ENCODE results near the gene ANK2.

DNA sequence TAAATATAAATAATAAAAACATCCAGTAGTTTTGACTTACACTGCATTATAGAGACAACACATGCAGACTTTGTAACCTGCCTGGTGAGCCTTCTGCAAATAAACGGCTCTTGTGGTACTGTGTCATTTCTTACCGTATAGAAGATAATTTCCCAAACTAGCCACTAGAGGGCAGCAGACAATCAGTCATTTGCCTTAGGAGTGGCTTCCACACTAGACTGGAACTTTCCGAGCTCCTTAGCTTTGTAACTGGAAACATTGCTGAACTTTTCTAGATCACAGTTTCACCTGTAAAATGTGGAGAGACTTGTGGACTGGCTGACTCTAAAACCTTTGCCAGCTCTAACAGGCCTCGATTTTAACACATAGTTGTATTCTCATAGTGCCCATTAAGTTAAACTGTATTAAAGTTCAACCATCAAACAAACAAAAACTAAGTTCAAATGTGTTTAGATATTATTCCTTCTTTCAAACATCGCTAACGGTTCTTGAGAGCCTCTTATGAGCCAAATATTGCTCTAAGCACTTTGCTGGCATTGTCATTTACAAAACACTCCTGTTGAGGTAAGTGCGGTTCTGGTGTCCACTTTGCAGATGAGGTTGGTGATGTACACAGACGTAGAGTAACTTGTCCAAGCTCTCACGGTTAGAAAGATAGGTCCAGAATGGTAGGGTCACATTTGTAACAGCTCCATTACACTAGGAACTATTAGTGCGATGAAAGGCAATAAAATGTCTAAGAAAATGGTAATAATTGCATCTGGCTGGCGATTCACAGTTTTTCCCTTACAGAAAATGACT, 345.5 kb downstream of the ANK2 start:
- TF ChIP-seq, protein P1, sequence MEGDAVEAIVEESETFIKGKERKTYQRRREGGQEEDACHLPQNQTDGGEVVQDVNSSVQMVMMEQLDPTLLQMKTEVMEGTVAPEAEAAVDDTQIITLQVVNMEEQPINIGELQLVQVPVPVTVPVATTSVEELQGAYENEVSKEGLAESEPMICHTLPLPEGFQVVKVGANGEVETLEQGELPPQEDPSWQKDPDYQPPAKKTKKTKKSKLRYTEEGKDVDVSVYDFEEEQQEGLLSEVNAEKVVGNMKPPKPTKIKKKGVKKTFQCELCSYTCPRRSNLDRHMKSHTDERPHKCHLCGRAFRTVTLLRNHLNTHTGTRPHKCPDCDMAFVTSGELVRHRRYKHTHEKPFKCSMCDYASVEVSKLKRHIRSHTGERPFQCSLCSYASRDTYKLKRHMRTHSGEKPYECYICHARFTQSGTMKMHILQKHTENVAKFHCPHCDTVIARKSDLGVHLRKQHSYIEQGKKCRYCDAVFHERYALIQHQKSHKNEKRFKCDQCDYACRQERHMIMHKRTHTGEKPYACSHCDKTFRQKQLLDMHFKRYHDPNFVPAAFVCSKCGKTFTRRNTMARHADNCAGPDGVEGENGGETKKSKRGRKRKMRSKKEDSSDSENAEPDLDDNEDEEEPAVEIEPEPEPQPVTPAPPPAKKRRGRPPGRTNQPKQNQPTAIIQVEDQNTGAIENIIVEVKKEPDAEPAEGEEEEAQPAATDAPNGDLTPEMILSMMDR (IDR thresholded peaks at IDR 0.05; ENCODE audit: low read depth, low read length), result peak; percentile 54
- TF ChIP-seq POLR2A (IDR thresholded peaks at IDR 0.05; ENCODE audit: extremely low read depth, insufficient read length) (no peak), MAX (IDR thresholded peaks at IDR 0.05; ENCODE audit: low read depth, low read length) (no peak), MYC (IDR thresholded peaks at IDR 0.05; ENCODE audit: low read depth, low read length) (no peak)
